ENCODE results near the gene LENG9. TPM values are rescaled to one million over a fixed set of nuclear protein-coding genes. Genes with fewer than 3 reads are reported as not detected.
"Not testable (repeated sequence)": the region's sequence is repeated elsewhere in the genome, so short reads cannot be mapped to it uniquely, and the experiment has no call there.

Gene LENG9
- total RNA-seq, 1 experiment from 2014 or later = 14.7 TPM

DNA sequence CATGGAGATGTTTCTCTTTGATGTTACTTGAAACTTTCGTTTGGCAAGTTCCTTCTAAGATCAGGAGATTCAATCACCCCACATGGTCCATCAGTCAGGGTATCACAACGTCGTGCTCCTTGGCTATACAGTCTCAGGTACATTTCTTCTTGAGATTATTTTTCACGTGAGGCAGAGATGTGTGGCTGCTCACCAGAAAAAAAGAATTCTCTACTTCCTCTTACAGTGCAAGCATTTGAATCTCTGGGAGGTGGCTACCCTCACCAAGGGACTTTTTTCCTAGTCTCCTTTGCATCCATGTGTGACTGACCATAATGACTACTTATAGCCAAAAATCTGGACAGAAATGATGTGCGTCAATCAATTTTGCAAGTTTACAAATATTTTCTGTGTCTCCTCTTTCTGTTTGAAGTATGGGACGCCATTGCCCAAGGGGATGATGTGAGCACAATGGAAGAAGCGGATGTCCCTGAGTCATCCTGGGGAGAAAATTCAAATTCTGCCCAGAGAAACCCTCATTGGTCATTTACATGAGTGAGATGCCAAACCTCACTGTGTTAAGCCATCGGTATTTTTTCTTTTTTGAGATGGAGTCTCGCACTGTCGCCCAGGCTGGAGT lies 30.5 kb upstream of the LENG9 start:
- no TSS peak for BruUV-seq (replicated peaks)
- intact Hi-C loops (cut with micrococcal nuclease; ENCODE audit: unreplicated experiment) = no loop called here
- H3K4me3 Mint-ChIP-seq (ENCODE audit: low read depth, unreplicated experiment) = no peak overlapping the region
- no peak overlapping the region for H3K27ac Mint-ChIP-seq (ENCODE audit: unreplicated experiment)
- H3K4me1 Mint-ChIP-seq (ENCODE audit: low read depth, unreplicated experiment) = no peaks in the 10 kb centered on the region
- H3K9me3 Mint-ChIP-seq (ENCODE audit: low read depth, unreplicated experiment) = no peaks in the 10 kb centered on the region
- H3K36me3 Mint-ChIP-seq (ENCODE audit: insufficient read depth, unreplicated experiment) = no peaks in the 10 kb centered on the region
- peaks cover 71% of the 10 kb centered on the region for H3K27me3 Mint-ChIP-seq (ENCODE audit: unreplicated experiment)
- no peak for DNase-seq
- CTCF ChIA-PET = interaction anchor here (0.5 kb wide), 1 partner anchor 38 kb away, joined by 4 read pairs; no protein-coding TSS in a partner anchor
- TF ChIP-seq, protein P1, sequence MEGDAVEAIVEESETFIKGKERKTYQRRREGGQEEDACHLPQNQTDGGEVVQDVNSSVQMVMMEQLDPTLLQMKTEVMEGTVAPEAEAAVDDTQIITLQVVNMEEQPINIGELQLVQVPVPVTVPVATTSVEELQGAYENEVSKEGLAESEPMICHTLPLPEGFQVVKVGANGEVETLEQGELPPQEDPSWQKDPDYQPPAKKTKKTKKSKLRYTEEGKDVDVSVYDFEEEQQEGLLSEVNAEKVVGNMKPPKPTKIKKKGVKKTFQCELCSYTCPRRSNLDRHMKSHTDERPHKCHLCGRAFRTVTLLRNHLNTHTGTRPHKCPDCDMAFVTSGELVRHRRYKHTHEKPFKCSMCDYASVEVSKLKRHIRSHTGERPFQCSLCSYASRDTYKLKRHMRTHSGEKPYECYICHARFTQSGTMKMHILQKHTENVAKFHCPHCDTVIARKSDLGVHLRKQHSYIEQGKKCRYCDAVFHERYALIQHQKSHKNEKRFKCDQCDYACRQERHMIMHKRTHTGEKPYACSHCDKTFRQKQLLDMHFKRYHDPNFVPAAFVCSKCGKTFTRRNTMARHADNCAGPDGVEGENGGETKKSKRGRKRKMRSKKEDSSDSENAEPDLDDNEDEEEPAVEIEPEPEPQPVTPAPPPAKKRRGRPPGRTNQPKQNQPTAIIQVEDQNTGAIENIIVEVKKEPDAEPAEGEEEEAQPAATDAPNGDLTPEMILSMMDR (IDR thresholded peaks at IDR 0.05; ENCODE audit: unreplicated experiment) = no peak

DNA sequence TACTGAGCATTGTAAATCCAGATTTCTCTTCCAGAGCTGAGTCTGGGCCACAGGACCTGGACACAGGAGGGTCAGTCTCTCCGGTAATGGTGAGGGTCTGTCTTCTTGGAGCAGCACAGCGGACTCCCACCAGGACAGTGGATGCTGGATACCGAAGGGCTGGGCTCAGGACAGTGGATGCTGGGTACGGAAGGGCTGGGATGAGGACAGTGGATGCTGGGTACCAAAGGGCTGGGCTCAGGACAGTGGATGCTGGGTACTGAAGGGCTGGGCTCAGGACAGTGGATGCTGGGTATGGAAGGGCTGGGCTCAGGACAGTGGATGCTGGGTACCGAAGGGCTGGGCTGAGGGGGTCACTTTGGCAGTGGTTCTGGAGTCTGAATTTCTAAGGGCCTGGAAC lies 29.5 kb upstream of the LENG9 start:
- H3K9me3 Mint-ChIP-seq (ENCODE audit: low read depth, unreplicated experiment); H3K4me3 Mint-ChIP-seq (ENCODE audit: low read depth, unreplicated experiment); H3K36me3 Mint-ChIP-seq (ENCODE audit: insufficient read depth, unreplicated experiment); H3K4me1 Mint-ChIP-seq (ENCODE audit: low read depth, unreplicated experiment); H3K27ac Mint-ChIP-seq (ENCODE audit: unreplicated experiment); DNase-seq; BruUV-seq (replicated peaks); intact Hi-C loops (cut with micrococcal nuclease; ENCODE audit: unreplicated experiment): not testable (repeated sequence)
- CTCF ChIA-PET = interaction anchor here (0.6 kb wide), 1 partner anchor 14 kb away, joined by 5 read pairs; no protein-coding TSS in a partner anchor
- peaks cover 70% of the 10 kb centered on the region for H3K27me3 Mint-ChIP-seq (ENCODE audit: unreplicated experiment)

DNA sequence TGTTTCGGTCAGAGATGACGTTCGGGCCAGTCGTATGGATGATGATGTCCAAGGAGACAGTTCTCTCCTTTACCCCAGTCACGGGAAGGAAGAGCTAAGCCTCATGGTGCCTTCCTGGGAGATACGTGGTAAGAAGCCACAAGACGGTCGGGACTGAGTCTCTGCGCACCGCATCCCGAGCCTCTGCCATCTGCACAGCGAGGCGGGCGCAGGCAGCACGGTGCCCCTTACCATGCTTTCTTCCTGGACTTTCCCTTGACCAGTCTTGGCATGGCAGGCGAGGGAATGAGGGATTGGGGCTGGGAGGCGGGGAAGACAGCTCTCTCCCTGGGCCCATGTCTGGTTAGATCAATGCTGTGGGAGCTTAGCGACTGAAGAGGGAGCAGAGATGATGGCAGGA lies 29.0 kb upstream of the LENG9 start:
- H3K4me1 Mint-ChIP-seq (ENCODE audit: low read depth, unreplicated experiment) = no peaks in the 10 kb centered on the region
- CTCF ChIA-PET = interaction anchor here (0.6 kb wide), 1 partner anchor 13 kb away, joined by 5 read pairs; no protein-coding TSS in a partner anchor

DNA sequence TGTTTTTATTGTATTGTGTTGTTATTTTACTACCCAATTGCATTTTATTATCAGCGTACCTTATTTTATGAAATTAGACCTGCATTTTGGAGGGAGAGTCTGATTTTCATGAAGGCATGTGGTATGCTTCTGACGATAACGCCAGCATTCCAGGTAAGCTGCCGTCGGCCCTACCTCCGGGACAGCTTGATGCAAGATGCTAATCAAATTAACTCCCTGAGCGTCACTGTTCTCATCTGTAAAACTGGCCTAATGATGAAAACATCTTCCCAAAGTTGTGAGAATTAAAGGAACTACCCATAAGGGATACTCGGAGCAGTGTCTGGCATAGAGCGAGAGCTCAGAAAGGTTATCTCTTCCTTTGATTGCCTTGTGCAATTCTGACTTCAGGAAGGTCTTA lies 26.2 kb upstream of the LENG9 start:
- CTCF ChIA-PET = no interaction called here
- intact Hi-C loops (cut with micrococcal nuclease; ENCODE audit: unreplicated experiment) = loop anchor here (10.0 kb wide), 1 partner anchor 75 kb away; no protein-coding TSS in a partner anchor
- no peak overlapping the region for H3K27ac Mint-ChIP-seq (ENCODE audit: unreplicated experiment)
- TF ChIP-seq, protein P1 (IDR thresholded peaks at IDR 0.05; ENCODE audit: unreplicated experiment) = no peak
- H3K27me3 Mint-ChIP-seq (ENCODE audit: unreplicated experiment) = peaks cover 54% of the 10 kb centered on the region
- H3K36me3 Mint-ChIP-seq (ENCODE audit: insufficient read depth, unreplicated experiment) = no peaks in the 10 kb centered on the region
- no peak for DNase-seq
- BruUV-seq (replicated peaks) = no TSS peak
- H3K4me3 Mint-ChIP-seq (ENCODE audit: low read depth, unreplicated experiment) = no peak overlapping the region
- no peaks in the 10 kb centered on the region for H3K4me1 Mint-ChIP-seq (ENCODE audit: low read depth, unreplicated experiment)
- H3K9me3 Mint-ChIP-seq (ENCODE audit: low read depth, unreplicated experiment) = no peaks in the 10 kb centered on the region

More for the DNA sequence above, 29.0 kb upstream of the LENG9 start:
- no peak for DNase-seq
- intact Hi-C loops (cut with micrococcal nuclease; ENCODE audit: unreplicated experiment) = no loop called here
- H3K9me3 Mint-ChIP-seq (ENCODE audit: low read depth, unreplicated experiment) = no peaks in the 10 kb centered on the region
- TF ChIP-seq, protein P1 (IDR thresholded peaks at IDR 0.05; ENCODE audit: unreplicated experiment) = no peak
- BruUV-seq (replicated peaks) = no TSS peak
- H3K4me3 Mint-ChIP-seq (ENCODE audit: low read depth, unreplicated experiment) = no peak overlapping the region
- no peaks in the 10 kb centered on the region for H3K36me3 Mint-ChIP-seq (ENCODE audit: insufficient read depth, unreplicated experiment)
- peaks cover 65% of the 10 kb centered on the region for H3K27me3 Mint-ChIP-seq (ENCODE audit: unreplicated experiment)
- H3K27ac Mint-ChIP-seq (ENCODE audit: unreplicated experiment) = no peak overlapping the region

DNA sequence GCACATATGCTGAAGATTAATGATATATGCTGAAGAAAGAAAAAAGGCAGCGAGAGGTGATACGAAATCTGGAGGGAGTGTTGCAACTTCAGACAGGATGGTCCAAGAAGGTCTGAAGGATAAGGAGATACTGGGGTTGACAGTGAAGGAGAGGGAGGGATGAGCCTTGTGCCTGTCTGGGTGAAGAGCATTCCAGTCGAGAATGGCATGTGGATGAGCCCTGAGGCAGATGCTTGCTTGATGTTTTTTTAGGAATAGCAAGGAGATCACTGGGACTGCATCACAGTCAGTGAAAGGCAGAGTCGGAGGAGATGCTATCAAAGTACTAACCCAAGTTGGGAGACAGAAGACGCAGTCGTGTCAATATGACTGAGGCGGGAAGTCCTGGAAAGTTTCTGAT lies 25.8 kb upstream of the LENG9 start:
- intact Hi-C loops (cut with micrococcal nuclease; ENCODE audit: unreplicated experiment) = loop anchor here (10.0 kb wide), 1 partner anchor 75 kb away; no protein-coding TSS in a partner anchor
- BruUV-seq (replicated peaks) = no TSS peak
- no peak for DNase-seq
- CTCF ChIA-PET = no interaction called here
- Mint-ChIP-seq H3K9me3 (ENCODE audit: low read depth, unreplicated experiment) (no peaks in the 10 kb centered on the region), H3K27me3 (ENCODE audit: unreplicated experiment) (peaks cover 59% of the 10 kb centered on the region), H3K27ac (ENCODE audit: unreplicated experiment) (no peak overlapping the region), H3K4me3 (ENCODE audit: low read depth, unreplicated experiment) (no peak overlapping the region), H3K36me3 (ENCODE audit: insufficient read depth, unreplicated experiment) (no peaks in the 10 kb centered on the region), H3K4me1 (ENCODE audit: low read depth, unreplicated experiment) (no peaks in the 10 kb centered on the region)
- TF ChIP-seq, protein P1 (IDR thresholded peaks at IDR 0.05; ENCODE audit: unreplicated experiment) = no peak

All from Calu3 (cell line).